SH-SY5Y (cell line): ENCODE results near the gene PLCB4.

Experiments
- GATA2 ChIP-seq: IDR thresholded peaks from 2 replicates; pipeline ENCODE4 v1.6.1; 2011; ENCODE audit warnings: mild to moderate bottlenecking, low read depth, low read length
- GATA3 ChIP-seq: IDR thresholded peaks from 2 replicates; pipeline ENCODE4 v1.6.1; 2011; ENCODE audit warnings: low read depth, mild to moderate bottlenecking, low read length, moderate library complexity

- TF ChIP-seq GATA3, result no peak
- TF ChIP-seq GATA2, result no peak
Observed at GRCh38 chr20:9338101-9338500, 269.2 kb downstream of the PLCB4 start.
